ENCODE measurements around the gene L3MBTL2. TPM values are rescaled to one million over a fixed set of nuclear protein-coding genes. Genes with fewer than 3 reads are reported as not detected.

L3MBTL2 gene
- total RNA-seq, 1 experiment from 2014 or later: 24.7 TPM

GRCh38 chr22:41177622-41178424 is 27.3 kb upstream of the L3MBTL2 start (continued):
- no peak for TF ChIP-seq REST (IDR thresholded peaks at IDR 0.05; ENCODE audit: low read depth)
- no peak for TF ChIP-seq ZBTB33 (IDR thresholded peaks at IDR 0.05; ENCODE audit: extremely low read depth, insufficient replicate concordance, low read length)
- no peak for TF ChIP-seq CEBPB (IDR thresholded peaks at IDR 0.05; ENCODE audit: low read depth)
- TF ChIP-seq FOSL1 (IDR thresholded peaks at IDR 0.05; ENCODE audit: low read depth): no peak
- TF ChIP-seq YY1 (IDR thresholded peaks at IDR 0.05; ENCODE audit: extremely low read depth, insufficient replicate concordance, low read depth, low read length): no peak
- TF ChIP-seq EGR1 (IDR thresholded peaks at IDR 0.05; ENCODE audit: low read depth): no peak
- no peak for TF ChIP-seq SIN3A (IDR thresholded peaks at IDR 0.05; ENCODE audit: low read depth)
- TF ChIP-seq ZFX (IDR thresholded peaks at IDR 0.05): no peak

Data from HCT116 (cell line).